Cardiac ventricle fibroblast (primary cell): ENCODE data around the gene VAC14. TPM values are rescaled to one million over a fixed set of nuclear protein-coding genes. Genes with fewer than 3 reads are reported as not detected.

Experiments used
- total RNA-seq: library from RNA; depleted of rRNA; stranded (reverse); fragments of >200 nt; gene quantifications from 2 replicates; pipeline ENCODE4 v1.2.3, GENCODE V29; 2015

Gene VAC14
- total RNA-seq = 21.2 and 22.5 TPM in 2 replicates

GRCh38 chr16:70800781-70801480 is at the start of gene VAC14:
VAC14 (minus strand) TSS chr16:70801158; CDS start chr16:70800900, 258 bp downstream.

GRCh38 chr16:70685938-70686375 is 115.0 kb downstream of the VAC14 start, which contains the start of gene MTSS2:
MTSS2 (minus strand) TSS chr16:70686053; CDS start chr16:70685791, 262 bp downstream.

GRCh38 chr16:70646260-70647241 is 154.4 kb downstream of the VAC14 start, which contains the start of gene IL34:
IL34 (plus strand) TSS chr16:70646559; CDS start chr16:70646948, 389 bp downstream.

Other genes starting within 250 kb of the VAC14 start
- gene IL34, start 154.6 kb downstream of the VAC14 start, total RNA-seq = 0.78 and 4.9 TPM in 2 replicates
- gene MTSS2, start 115.1 kb downstream of the VAC14 start, total RNA-seq = 22.6 and 23.4 TPM in 2 replicates